Astrocyte (in vitro differentiated cells and primary cell): Measurements from ENCODE around the gene SCN1B.

Experiments used
- CTCF ChIP-seq: IDR thresholded peaks from 2 replicates; pipeline ENCODE4 v1.5.1; 2011; ENCODE audit warnings: low read depth, mild to moderate bottlenecking, inconsistent platforms, low read length, moderate library complexity; ENCODE audit not compliant: insufficient read depth
- EZH2 ChIP-seq: IDR thresholded peaks from 2 replicates; pipeline ENCODE4 v1.6.1; 2012; ENCODE audit warnings: mild to moderate bottlenecking, low read length, inconsistent platforms; ENCODE audit not compliant: insufficient read depth

DNA sequence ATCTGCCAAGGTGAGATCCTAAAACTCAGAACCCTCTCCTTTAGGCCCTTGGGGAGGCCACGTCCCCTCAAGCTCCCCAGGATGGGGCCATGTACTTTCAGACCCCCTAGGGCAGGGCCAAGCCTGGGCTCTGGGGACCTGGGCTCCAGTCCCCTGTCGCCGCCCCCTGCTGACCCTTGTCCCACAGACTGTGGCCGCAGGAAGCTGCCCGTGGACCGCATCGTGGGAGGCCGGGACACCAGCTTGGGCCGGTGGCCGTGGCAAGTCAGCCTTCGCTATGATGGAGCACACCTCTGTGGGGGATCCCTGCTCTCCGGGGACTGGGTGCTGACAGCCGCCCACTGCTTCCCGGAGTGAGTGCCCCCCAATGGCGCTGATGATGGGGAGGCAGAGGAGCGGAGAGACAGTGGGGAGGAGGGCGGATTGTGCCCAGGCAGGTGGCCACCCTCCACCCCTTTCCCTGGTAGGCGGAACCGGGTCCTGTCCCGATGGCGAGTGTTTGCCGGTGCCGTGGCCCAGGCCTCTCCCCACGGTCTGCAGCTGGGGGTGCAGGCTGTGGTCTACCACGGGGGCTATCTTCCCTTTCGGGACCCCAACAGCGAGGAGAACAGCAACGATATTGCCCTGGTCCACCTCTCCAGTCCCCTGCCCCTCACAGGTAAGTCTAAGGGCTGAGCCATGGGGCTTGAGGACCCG is 30.0 kb downstream of the SCN1B start:
- TF ChIP-seq CTCF (no peak), EZH2 (no peak)
